Renal pelvis (tissue), 4 donors: ENCODE measurements around the gene PNMA6E. TPM values are rescaled to one million over a fixed set of nuclear protein-coding genes. Genes with fewer than 3 reads are reported as not detected.
"Not testable (repeated sequence)": the region's sequence is repeated elsewhere in the genome, so short reads cannot be mapped to it uniquely, and the experiment has no call there.

Experiments used
- DNase-seq: peaks from one replicate; pipeline ENCODE4 v3.0.0-alpha.2; 2013
- polyA plus RNA-seq, 3 donors: library from polyadenylated mRNA; unstranded; fragments of 120-200 nt; gene quantifications; one replicate each; pipeline ENCODE4 v1.2.1, GENCODE V29; 2013; ENCODE audit not compliant: insufficient read length in 3 of 3

PNMA6E gene
- polyA plus RNA-seq, 3 donors: not detected

GRCh38 chrX:153408871-153409351 is 7.8 kb upstream of the PNMA6E start:
- no peak for DNase-seq

- DNase-seq: no peak
Observed at GRCh38 chrX:153408221-153408721, 7.1 kb upstream of the PNMA6E start.

- no peak for DNase-seq
Observed at GRCh38 chrX:153407736-153408135, 6.6 kb upstream of the PNMA6E start.

GRCh38 chrX:153406903-153407302 is 5.8 kb upstream of the PNMA6E start:
- no peak for DNase-seq

- no peak for DNase-seq
Observed at GRCh38 chrX:153406011-153406410, 4.9 kb upstream of the PNMA6E start.

- DNase-seq: no peak
Observed at GRCh38 chrX:153405426-153405825, 4.3 kb upstream of the PNMA6E start.

- not testable (repeated sequence) for DNase-seq
Observed at GRCh38 chrX:153404333-153404732, 3.2 kb upstream of the PNMA6E start.

GRCh38 chrX:153400146-153401132 is 711 bp downstream of the PNMA6E start:
- no peak for DNase-seq

- no peak for DNase-seq
Observed at GRCh38 chrX:153398275-153398960, 2.7 kb downstream of the PNMA6E start.

GRCh38 chrX:153397256-153397960 is 3.7 kb downstream of the PNMA6E start:
- no peak for DNase-seq

GRCh38 chrX:153396320-153397195 is 4.6 kb downstream of the PNMA6E start:
- no peak for DNase-seq

- DNase-seq: no peak
Observed at GRCh38 chrX:153395613-153396319, 5.4 kb downstream of the PNMA6E start.

- no peak for DNase-seq
Observed at GRCh38 chrX:153394612-153395011, 6.5 kb downstream of the PNMA6E start.

- DNase-seq: no peak
Observed at GRCh38 chrX:153392642-153393321, 8.4 kb downstream of the PNMA6E start.

- not testable (repeated sequence) for DNase-seq
Observed at GRCh38 chrX:153389460-153389768, 11.7 kb downstream of the PNMA6E start.

GRCh38 chrX:153388722-153389459 is 12.3 kb downstream of the PNMA6E start:
- DNase-seq: no peak

- DNase-seq: no peak
Observed at GRCh38 chrX:153387987-153388721, 13.0 kb downstream of the PNMA6E start.

GRCh38 chrX:153387345-153387744 is 13.8 kb downstream of the PNMA6E start:
- DNase-seq: no peak
